HG03460 (cell line): ENCODE measurements around the gene C9orf78.

Source experiments
- ATAC-seq: cut with Tn5 transposase; IDR thresholded peaks from one replicate; pipeline ENCODE4 v1.9.1; 2021; ENCODE audit not compliant: unreplicated experiment

C9orf78 gene

DNA sequence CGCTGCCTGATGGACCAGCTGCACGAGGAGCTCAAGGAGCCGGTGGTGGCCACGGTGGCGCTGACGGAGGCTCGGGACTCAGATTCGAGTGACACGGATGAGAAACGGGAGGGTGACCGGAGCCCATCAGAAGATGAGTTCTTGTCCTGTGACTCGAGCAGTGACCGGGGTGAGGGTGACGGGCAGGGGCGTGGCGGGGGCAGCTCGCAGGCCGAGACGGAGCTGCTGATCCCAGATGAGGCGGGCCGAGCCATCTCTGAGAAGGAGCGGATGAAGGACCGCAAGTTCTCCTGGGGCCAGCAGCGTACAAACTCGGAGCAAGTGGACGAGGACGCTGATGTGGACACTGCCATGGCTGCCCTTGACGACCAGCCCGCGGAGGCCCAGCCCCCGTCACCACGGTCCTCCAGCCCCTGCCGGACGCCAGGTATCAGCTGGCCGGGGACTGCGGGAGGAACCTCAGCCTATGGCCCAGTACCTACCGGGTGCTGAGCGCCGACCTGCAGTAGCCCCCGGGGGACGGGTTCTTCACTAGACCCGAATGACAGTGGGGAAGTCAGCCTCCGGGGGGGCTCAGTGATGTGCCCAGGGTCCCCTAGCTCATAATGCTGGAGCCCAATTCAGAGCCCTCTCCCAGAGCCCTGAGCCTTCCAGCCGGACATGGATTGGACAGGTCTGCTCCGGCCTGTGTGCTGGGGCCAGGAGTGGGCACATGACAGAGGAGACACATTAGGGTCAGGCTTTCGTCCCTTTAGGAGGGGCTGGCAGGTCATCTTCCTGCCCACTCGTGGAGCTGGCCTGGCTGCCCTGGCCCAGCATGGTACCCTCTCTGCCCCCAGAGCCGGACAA, 33.2 kb upstream of the C9orf78 start:
- no peak for ATAC-seq

GRCh38 chr9:129867136-129868022, 32.3 kb upstream of the C9orf78 start:
- no peak for ATAC-seq

DNA sequence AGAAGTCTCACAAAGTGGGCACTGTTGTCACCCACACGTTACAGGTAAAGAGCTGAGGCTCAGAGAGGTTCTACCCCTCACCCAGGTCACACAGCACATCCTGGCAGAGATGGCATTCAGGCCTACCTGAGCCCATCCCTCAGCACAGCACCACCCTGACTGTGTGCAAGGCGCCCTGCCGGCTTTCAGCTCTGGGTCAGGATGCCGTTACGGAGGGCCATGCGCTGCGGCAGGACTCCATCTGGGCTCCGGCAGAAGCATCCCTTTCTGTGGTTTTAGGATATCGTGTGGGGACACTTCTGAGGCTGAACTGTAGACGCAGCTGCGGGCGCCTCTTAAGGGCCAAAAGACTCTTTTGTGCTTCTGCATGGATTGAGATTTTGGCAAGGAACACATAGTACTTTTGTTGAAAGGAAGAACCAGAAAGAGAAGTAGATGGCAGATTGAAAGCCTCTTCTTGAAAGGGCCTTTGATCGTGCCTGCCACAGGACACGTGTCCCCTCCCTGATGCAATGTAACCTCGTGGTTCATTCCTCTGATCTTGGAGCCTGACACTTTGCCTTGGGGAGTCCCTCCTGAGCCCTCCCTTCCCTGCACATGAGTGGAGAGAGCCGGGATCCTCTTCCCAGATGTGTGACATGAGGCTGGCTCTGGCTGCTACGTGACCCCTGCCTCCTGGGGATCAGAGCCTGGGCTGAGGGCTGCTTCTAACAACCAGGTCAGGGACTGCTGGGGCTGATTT, 31.5 kb upstream of the C9orf78 start:
- no peak for ATAC-seq

DNA sequence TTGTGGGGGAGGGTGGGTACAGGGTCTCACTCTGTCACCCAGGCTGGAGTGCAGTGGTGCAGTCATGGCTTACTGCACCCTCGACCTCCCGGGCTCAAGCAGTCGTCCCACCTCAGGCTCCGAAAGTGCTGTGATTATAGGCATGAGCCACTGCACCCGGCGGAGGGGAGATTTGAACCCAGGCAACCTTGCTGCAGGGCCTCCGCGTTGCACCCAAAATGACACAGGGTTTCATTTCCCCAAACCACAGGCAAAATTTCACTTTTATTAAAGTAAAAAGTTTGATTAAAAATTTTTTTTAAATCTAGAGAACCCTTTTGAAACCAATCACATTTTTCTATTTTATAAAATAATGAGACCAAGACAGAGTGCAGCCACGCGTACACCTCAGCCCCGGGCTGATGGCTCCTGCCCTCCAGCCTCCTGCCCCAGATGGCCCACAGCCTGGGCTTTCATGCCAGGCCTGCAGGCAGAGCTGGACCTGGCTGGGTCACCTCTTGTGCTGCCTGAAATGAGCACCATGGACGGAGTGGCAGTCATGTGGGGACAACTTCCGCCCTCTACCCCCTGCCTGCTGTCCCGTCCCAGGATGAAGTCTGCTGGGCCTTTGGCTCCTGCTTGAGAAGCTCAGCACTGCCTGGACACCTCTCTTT, 30.7 kb upstream of the C9orf78 start:
- no peak for ATAC-seq

- ATAC-seq = no peak
Observed at GRCh38 chr9:129864991-129865647, 30.0 kb upstream of the C9orf78 start.

DNA sequence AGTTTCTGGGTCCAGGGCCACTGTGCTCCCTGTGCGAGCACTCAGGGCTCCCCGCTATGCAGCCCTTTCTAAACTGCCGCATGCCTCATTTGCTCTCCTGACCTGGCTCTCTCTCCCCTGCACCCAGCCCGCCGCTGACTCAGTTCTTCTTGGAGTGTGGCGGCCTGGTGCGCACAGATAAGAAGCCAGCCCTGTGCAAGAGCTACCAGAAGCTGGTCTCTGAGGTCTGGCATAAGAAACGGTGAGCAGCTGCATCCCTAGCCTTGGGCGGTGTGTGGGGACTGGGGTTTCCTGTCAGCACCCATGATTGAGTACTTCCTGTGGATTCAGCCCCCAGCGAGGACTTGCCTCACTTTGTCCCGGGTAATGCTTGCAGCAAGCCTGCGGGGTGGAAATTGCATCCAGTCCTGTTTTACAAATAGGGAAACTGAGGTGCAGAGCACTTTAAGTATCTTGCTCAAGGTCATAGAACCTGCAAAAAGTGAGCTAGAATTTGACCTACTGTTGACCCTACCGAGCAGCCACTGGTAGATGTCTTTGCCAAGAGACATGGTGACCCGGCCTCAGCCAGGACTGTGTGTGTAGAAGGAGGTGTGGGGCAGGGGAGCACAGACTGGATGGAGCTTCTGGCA, 28.1 kb upstream of the C9orf78 start:
- no peak for ATAC-seq

DNA sequence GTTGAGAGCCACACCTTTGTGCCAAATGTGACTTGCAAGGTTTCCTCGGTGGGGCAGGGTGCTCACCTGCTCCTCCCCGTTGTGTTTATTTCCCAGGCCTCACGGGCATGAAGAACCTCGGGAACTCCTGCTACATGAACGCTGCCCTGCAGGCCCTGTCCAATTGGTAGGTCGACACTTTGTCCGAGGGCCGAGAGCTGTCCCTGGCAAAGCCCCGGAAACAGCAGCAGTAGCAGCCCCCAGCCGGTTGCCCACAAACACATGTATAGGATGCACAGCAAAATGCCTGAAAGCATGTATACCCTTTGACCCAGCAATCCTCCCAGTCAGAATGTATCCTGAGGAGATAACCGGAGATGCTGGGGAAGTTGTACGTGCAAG, 26.4 kb upstream of the C9orf78 start:
- no peak for ATAC-seq

- ATAC-seq = no peak
Observed at GRCh38 chr9:129860653-129861446, 25.8 kb upstream of the C9orf78 start.

DNA sequence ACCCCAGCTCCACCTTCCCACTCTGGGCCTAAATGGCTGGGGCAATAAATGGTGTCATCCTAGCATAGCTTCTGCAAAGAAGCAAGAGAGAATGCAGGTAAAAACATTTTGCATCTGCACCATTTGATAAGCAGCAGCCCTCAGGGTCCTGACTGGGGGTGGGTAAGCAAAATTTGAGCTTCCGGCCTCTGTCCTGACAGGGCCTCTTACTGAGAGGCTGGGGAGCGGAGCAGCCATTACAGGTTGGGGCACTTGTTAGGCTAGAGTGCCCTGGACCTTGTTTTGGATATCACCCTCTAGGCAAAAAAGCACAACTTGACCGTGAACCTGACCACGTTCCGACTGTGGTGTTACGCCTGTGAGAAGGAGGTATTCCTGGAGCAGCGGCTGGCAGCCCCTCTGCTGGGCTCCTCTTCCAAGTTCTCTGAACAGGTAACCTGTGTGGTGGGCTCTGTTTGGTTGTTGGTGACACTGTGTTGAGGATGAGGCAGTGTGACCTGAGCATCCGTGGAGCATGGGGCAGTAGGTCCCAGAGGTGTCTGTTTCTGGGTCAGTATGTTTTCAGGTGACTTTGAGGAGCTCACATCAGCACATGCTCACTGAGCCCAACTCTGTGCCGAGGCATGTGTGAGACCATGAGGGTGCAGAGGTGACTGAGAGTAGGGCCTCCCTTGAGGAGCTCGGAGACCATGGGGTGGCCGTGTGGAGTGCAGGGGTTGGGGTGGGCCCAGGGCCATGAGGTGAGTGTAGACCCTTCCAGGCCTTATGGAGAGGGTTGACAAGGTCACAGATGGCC, 23.3 kb upstream of the C9orf78 start:
- ATAC-seq = no peak

- ATAC-seq = no peak
Observed at GRCh38 chr9:129857207-129857606, 22.1 kb upstream of the C9orf78 start.

DNA sequence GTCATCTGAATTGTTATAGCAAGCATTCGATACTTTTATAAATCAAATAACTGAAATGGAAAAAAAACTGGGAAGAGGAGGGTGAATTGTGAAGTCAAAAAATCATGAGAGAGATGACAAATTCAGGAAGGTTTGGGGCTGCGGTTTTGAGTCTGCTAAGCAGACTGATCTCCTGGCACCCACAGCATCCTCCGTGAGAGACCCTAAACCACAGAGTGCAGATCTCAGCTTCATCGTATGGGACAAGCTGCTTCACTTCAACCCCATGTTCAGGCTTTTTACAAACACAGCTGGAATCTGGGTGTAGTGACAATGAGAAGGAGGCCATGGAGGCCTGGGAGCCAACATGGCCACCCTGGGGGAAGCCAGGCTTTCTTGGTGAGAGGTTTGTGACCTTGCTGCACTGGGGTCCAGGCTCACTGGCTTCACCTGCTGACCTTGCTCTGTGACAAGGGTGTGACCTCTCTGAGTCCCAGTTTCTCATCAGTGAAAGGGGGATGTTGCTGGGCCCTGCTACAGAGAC, 19.6 kb upstream of the C9orf78 start:
- no peak for ATAC-seq

DNA sequence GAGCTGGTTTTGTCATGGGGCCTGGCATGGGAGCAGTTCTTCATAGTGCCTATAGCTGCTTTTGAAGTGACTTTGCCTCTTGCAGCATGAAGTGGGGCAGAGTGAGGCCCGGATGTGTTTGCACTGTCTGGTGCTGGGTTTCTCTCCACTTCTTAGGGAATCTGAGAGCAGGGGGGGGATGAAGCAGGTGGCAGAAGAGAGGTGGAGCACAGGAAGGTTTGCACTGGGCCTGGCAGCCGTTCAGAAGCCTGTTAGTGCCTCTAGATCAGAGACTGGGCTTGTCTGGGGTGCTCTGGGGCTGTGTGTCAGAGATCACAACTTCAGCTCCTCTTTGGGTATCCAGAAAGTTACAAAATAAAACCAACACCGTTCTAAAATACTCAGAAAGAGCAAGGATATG, 18.5 kb upstream of the C9orf78 start:
- no peak for ATAC-seq

GRCh38 chr9:129852579-129852978, 17.5 kb upstream of the C9orf78 start:
- ATAC-seq = no peak

DNA sequence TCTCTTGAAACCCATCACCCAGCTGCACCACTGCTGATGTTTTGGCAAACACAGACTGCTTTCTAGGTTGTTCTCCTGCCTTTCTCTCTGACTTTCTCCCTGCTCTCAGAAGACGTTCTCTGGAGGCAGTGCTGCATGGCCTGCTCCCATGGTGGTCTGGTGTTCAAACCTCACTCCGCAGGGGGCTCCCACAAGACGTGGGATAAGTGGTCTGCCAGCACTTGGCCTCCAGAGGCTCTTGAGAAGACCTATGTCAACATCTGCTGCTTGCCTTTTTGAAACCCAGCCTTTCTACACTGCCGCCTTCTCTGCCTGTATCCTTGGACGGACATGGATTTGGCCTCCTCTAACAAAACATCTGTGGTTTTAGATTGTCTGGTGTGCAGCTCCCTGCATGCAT, 16.7 kb upstream of the C9orf78 start:
- no peak for ATAC-seq

- no peak for ATAC-seq
Observed at GRCh38 chr9:129850821-129851550, 15.9 kb upstream of the C9orf78 start.

GRCh38 chr9:129849901-129850300, 14.8 kb upstream of the C9orf78 start:
- no peak for ATAC-seq

GRCh38 chr9:129848712-129849441, 13.8 kb upstream of the C9orf78 start:
- no peak for ATAC-seq
